GM10266 (cell line): ENCODE results near the gene ZBTB34.

Source experiments
- DNase-seq: peaks from one replicate; pipeline ENCODE4 v3.0.0; 2012; ENCODE audit errors: extremely low spot score
- CTCF ChIP-seq: IDR thresholded peaks from 2 replicates; pipeline ENCODE4 v1.5.1; 2012; ENCODE audit warnings: mild to moderate bottlenecking, low read depth; ENCODE audit not compliant: control insufficient read depth, insufficient read depth; ENCODE audit errors: missing control alignments

ZBTB34 gene

DNA sequence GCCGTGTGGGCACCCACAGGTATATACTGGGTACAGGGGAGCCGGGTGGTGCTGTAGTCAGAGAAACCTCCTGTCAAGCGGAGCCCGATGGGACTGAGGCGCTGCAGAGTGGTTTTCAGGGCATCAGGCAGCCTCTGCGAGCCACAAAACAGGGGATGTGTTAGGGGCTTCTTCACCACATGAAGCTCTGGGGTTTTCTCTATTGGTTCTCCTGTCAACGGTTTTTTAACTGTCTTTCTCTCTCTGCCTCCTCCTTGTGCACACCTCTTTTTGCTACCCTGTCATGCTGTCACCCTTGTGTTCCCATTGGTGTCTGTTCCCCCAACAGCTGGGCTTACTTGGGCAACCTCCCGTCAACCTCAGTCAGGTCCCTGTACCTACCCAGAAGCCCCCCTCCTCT, 74.0 kb downstream of the ZBTB34 start:
- no peak for DNase-seq
- TF ChIP-seq CTCF, result no peak
